NCI-H1417 (cell line): ENCODE results near the gene TRIM59.
A peak's percentile ranks its signal among the peaks of the same experiment; 100 is the strongest.
"Not testable (repeated sequence)": the region's sequence is repeated elsewhere in the genome, so short reads cannot be mapped to it uniquely, and the experiment has no call there.

ENCODE experiments used
- DNase-seq, 3 experiments: peaks; one replicate each; lab custom pipeline; 2025; lab: John Stamatoyannopoulos, UW

The TRIM59 gene

GRCh38 chr3:160455846-160456245, 6.3 kb upstream of the TRIM59 start:
- peak in 1 of 3 experiments; percentile 28 for DNase-seq

DNA sequence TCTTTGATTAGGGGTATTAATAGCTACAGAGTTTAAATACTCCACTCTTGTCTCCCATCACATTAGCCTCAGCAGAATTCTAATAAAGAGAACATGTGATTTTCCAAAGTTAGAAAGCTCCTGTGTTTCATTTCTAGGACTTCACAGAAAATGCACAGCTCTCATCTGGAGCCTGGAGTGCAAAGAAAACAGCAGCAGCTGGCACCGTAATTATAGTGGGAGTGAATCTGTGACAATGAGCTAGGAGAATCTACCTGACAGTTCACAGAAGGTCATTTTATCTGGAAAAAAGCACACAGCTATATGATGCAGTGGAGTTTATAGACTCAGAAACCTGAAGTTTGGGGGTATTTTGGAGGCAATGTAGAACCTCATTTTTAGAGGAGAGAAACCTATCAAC, 5.4 kb upstream of the TRIM59 start:
- DNase-seq = peak in 2 of 3 experiments; percentile 70 to 91

DNA sequence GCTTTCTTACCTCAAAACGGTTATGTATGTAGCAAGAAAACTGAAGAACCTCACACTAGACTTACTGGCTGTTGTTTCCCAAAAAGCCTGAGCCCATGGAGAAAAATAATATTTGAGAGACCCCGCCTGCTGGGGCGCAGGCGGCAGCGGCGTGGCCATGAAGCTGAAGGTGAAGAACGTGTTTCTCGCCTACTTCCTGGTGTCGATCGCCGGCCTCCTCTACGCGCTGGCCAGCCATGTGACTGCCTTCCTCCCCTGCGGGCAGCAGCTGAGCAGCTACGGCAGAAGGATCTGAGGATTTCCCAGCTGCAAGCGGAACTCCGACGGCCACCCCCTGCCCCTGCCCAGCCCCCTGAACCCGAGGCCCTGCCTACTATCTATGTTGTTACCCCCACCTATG, 2.7 kb upstream of the TRIM59 start:
- DNase-seq = not testable (repeated sequence)

- DNase-seq = no peak
Observed at GRCh38 chr3:160451602-160452001, 2.0 kb upstream of the TRIM59 start.

DNA sequence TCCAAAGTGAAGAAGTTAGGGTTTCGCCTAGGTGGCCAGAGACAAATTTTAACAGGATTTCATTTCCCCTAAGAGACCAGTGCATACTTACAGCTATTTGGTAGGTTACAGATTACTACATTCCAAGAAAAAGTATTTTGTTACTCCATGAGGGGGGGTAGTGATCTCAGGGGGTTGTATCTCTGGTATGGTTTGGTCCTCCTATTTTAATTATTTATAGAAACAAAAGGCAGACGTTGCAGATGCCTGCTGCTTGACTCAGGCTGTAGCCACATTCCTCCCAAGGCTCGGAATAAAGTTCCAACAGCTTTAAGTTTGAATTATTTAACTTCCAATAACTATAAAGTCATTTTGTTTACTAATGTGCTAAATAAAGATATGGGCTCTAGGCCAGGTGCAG, 1.3 kb upstream of the TRIM59 start:
- DNase-seq = no peak

DNA sequence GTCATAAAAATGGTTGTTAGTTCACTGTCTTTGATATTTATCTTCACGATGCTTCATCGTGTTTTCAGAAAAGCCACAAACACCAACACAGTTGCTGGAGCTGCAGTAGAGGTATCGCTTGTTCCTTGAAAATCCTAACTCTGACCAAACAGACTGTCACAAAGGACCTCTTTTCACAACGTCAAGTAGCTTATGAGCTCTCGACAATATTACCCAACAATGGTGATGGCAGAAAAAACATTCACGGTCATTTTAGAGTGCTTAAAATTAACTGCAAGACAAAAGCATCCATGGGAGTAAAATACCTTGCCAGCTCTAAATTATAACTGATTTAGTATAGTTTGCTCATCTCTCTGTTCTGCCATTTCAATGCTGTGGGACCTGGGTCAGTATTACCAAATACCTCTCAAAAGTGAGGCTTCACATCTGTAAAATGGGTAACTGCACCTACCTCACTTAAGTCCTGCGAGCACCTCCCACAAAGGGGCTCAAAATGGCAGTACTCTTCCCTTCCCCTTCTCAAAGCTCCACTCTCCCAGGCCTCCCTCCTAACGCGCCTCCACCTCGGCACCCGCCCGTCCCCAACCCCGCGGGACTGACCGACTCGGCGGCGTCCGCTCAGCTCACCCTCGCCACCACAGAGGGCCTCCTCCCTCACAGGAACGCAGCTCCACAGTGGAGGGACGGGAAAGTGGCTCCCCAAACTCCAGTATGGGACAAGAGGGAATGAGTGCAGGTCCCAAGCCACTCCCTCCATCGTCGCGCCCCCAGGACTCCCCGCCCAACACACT, 546 bp downstream of the TRIM59 start:
- no peak for DNase-seq

DNA sequence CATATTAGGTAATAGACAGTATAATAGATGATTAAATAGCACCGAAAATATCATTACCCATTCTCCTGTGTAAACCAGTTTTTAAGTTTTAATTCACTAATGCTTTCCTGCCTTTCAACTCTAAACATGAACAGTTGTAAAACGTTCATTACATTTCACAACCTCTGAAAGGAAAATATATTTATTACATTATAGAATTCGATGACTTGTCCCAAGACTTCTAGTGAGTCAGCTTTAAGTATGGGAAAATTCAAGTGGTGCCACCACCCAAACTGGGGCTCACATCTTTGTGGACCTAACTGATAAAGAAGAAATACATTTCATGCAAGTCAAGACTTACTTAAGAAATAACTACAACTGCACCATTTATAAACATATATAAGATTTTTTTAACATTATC, 2.0 kb downstream of the TRIM59 start:
- DNase-seq = no peak

GRCh38 chr3:160446522-160447056, 3.0 kb downstream of the TRIM59 start:
- no peak for DNase-seq

GRCh38 chr3:160445854-160446253, 3.7 kb downstream of the TRIM59 start:
- no peak for DNase-seq

DNA sequence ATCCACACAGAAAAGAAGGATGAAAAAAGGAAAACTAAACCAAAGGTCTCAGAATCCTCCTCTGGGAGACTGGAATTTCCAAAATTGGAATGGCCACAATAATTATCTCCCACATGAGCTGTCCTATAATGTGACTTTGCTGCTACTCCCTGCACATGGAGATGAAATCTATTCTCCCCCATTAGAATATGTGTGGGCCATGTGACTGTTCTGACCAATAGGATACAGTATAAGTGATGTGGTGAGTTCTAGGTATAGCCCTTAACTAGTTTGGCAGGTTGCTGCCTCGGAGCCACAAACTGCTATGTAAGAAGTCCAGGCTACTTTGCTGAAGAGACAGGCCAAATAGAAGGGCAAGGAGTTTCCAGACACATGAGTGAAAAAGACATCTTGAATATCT, 5.2 kb downstream of the TRIM59 start:
- DNase-seq = no peak

DNA sequence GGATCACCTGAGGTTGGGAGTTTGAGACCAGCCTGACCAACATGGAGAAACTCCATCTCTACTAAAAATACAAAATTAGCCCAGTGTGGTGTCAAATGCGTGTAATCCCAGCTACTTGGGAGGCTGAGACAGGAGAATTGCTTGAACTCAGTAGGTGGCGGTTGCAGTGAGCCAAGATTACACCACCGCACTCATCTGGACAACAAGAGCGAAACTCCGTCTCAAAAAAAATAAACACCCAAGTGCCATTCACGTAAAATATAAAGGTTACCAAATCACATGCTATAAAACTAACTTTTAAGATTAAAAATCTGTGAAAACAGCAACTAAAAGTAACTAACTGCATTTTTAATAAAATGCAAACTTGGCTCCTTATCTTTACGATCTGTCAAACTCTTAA, 8.9 kb downstream of the TRIM59 start:
- DNase-seq = no peak

GRCh38 chr3:160437083-160437455, 12.5 kb downstream of the TRIM59 start:
- DNase-seq = no peak

- DNase-seq = no peak
Observed at GRCh38 chr3:160435747-160436146, 13.8 kb downstream of the TRIM59 start.

DNA sequence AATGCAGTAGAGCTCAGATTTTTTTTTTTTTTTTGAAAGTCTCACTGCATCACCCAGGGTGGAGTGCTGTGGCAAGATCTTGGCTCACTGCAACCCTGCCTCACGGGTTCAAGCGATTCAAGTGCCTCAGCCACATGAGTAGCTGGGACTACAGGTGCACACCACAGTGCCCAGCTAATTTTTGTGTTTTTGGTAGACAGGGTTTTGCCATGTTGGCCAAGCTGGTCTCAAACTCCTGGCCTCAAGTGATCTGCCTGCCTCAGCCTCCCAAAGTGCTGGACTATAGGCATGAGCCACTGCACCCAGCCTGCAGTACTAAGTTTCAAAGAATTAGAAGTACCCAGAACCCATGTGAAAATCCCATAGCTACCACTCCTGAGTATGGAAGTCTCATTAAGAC, 14.5 kb downstream of the TRIM59 start:
- no peak for DNase-seq

DNA sequence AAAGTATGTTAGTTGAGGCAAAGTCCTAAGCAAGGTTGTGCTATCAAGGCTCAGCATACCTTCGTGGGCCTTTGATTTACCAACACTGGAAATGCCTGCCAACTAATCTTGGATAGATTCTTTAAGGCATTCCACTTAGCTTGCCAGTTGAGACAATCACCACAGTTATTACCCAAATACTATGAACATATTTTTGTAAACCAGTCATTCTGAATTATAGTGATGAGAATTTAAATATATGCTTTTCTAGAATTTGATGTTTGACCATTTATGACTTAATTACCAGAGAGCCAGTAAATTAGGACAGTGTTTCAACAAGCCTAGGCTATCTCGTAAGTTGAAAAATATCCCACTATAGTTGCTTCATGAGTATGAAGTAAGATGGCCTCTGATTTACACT, 15.5 kb downstream of the TRIM59 start:
- no peak for DNase-seq

DNA sequence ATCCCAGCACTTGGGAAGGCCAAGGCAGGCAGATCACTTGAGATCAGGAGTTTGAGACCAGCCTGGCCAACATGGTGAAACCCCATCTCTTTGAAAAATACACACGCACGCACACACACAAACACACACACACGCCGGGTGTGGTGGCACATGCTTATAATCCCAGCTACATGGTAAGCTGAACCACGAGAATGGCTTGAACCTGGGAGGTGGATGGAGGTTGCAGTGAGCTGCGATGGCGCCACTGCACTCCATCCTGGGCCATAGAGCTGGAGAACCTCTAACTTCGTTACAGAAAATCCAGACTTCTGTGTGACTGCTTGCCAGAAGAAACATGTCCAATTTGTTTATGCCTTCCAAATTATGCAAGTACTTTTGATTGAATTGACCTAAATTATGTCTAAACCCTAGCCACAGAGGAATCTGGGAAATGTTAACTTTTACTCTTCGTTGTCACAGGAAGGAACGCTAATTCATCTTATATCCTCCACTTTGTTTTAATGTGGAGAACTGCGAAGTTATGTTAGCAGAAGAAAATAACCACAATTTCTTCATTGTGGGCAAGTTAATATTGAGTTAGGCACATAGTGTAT, 21.7 kb downstream of the TRIM59 start:
- no peak for DNase-seq

GRCh38 chr3:160417311-160417710, 32.3 kb downstream of the TRIM59 start:
- DNase-seq = no peak

DNA sequence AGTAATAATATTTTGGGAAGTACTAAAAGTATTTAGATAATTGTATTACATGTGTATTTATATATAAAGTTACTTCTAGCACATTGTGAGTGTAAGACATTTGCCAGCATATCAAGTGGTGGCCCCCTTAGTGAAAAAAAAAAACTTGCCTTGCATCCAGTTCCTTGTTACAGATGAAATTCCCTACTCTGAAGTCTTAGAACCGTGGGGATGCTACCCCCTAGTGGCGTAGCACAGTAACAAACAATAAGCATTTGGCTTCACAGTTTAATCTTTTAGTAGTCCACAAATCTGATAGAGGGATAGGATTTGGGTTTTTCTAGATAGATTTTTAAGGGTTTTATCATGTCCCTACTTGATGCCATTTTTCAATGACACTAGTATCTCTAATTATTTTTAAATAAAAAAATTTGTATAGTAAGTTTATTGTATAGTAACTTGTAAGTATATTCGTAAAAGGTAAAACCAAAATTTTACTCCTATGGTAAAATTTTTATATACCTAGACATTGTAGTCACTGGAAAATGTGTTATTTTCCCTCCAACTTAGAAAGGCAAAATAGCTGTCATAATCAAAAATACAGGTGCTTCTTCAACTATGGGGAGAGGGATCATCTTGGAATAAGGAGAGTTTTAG, 35.9 kb downstream of the TRIM59 start:
- peak; percentile 57 to 85 (median 59) for DNase-seq

- DNase-seq = no peak
Observed at GRCh38 chr3:160412477-160412876, 37.1 kb downstream of the TRIM59 start.

DNA sequence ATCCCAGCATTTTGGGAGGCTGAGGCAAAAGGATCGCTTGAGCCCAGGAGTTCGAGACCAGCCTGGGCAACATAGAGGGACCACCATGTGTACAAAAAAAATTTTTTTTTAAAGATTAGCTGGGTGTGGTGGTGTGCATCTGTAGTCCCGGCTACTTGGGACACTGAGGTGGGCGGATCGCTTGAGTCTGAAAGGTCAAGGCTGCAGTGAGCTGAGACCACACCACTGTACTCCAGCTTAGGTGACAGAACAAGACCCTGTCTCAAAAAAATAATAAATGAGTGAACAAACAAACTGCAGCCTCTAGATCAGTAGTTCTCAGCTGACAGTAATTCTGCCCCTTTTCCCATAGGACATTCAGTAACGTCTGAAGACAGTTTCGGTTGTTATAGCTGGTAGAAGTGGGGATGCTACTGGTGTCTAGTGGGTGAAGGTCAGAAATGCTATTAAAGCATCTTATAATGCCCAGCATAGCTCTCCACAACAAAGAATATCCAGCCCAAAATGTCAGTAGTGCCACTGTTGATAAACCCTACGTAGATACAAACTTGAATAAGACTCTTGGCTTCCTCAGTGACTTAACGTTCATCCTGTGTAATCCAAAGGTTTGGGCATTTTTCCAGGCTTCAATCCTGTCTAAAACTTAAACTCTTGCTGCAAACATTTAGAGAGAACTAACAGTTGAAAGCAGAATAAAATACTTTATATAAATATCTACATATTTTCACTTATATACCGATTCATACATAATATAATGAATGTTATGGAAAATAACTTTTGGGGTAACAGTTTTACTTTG, 39.6 kb downstream of the TRIM59 start:
- DNase-seq = no peak

- peak in 1 of 3 experiments; percentile 57 for DNase-seq
Observed at GRCh38 chr3:160403796-160404470, 45.7 kb downstream of the TRIM59 start.
